ENCODE results near the gene STIM1.
"Not testable (repeated sequence)": the region's sequence is repeated elsewhere in the genome, so short reads cannot be mapped to it uniquely, and the experiment has no call there.

Gene STIM1

GRCh38 chr11:3809624-3809928, 45.9 kb upstream of the STIM1 start:
- H3F3A ChIP-seq (ENCODE audit: insufficient read depth, low read length): no peaks in the 10 kb centered on the region
- H4K20me1 ChIP-seq (ENCODE audit: insufficient read depth, low read length): no peaks in the 10 kb centered on the region
- no peaks in the 10 kb centered on the region for H3K27me3 ChIP-seq (ENCODE audit: insufficient read depth, low read length)
- no peak overlapping the region for H3K4me3 ChIP-seq (ENCODE audit: low read depth, low read length, poor library complexity, severe bottlenecking)
- no peak overlapping the region for H3K4me2 ChIP-seq (ENCODE audit: low read length)
- no peaks in the 10 kb centered on the region for H3K9me3 ChIP-seq (ENCODE audit: low read length)
- peaks cover 5% of the 10 kb centered on the region for H3K4me1 ChIP-seq (ENCODE audit: insufficient read depth, low read length, severe bottlenecking)
- H2AFZ ChIP-seq (ENCODE audit: low read length): no peak overlapping the region
- H3K27ac ChIP-seq (ENCODE audit: low read depth, low read length, poor library complexity, severe bottlenecking): no peak overlapping the region
- peaks cover 7% of the 10 kb centered on the region; the same call in 1 of the 2 replicates for H3K36me3 ChIP-seq (ENCODE audit: insufficient read depth, low read length)
- no peaks in the 10 kb centered on the region for H3K79me2 ChIP-seq (ENCODE audit: insufficient read depth, low read length)
- H3K9ac ChIP-seq (ENCODE audit: low read length): no peak overlapping the region
- no peak for TF ChIP-seq EZH2 (IDR thresholded peaks at IDR 0.05; ENCODE audit: borderline replicate concordance, low read length)
- TF ChIP-seq, protein P1, sequence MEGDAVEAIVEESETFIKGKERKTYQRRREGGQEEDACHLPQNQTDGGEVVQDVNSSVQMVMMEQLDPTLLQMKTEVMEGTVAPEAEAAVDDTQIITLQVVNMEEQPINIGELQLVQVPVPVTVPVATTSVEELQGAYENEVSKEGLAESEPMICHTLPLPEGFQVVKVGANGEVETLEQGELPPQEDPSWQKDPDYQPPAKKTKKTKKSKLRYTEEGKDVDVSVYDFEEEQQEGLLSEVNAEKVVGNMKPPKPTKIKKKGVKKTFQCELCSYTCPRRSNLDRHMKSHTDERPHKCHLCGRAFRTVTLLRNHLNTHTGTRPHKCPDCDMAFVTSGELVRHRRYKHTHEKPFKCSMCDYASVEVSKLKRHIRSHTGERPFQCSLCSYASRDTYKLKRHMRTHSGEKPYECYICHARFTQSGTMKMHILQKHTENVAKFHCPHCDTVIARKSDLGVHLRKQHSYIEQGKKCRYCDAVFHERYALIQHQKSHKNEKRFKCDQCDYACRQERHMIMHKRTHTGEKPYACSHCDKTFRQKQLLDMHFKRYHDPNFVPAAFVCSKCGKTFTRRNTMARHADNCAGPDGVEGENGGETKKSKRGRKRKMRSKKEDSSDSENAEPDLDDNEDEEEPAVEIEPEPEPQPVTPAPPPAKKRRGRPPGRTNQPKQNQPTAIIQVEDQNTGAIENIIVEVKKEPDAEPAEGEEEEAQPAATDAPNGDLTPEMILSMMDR (IDR thresholded peaks at IDR 0.05; ENCODE audit: low read length): no peak
- no peaks in the 10 kb centered on the region for H3K9me2 ChIP-seq (ENCODE audit: low read depth, low read length)

- Histone ChIP-seq H3K27me3 (ENCODE audit: insufficient read depth, low read length) (no peaks in the 10 kb centered on the region), H2AFZ (ENCODE audit: low read length) (no peak overlapping the region), H3K9ac (ENCODE audit: low read length) (no peak overlapping the region), H3K4me2 (ENCODE audit: low read length) (no peak overlapping the region), H3K36me3 (ENCODE audit: insufficient read depth, low read length) (peaks cover 7% of the 10 kb centered on the region; the same call in 1 of the 2 replicates), H3K9me2 (ENCODE audit: low read depth, low read length) (no peaks in the 10 kb centered on the region), H3K27ac (ENCODE audit: low read depth, low read length, poor library complexity, severe bottlenecking) (no peak overlapping the region), H3F3A (ENCODE audit: insufficient read depth, low read length) (no peaks in the 10 kb centered on the region), H3K79me2 (ENCODE audit: insufficient read depth, low read length) (no peaks in the 10 kb centered on the region), H3K4me1 (ENCODE audit: insufficient read depth, low read length, severe bottlenecking) (peaks cover 5% of the 10 kb centered on the region), H3K4me3 (ENCODE audit: low read depth, low read length, poor library complexity, severe bottlenecking) (no peak overlapping the region), H4K20me1 (ENCODE audit: insufficient read depth, low read length) (no peaks in the 10 kb centered on the region), H3K9me3 (ENCODE audit: low read length) (no peaks in the 10 kb centered on the region)
- TF ChIP-seq, protein P1 (IDR thresholded peaks at IDR 0.05; ENCODE audit: low read length): no peak
- no peak for TF ChIP-seq EZH2 (IDR thresholded peaks at IDR 0.05; ENCODE audit: borderline replicate concordance, low read length)
Measured at GRCh38 chr11:3810446-3810845, 45.0 kb upstream of the STIM1 start.

DNA sequence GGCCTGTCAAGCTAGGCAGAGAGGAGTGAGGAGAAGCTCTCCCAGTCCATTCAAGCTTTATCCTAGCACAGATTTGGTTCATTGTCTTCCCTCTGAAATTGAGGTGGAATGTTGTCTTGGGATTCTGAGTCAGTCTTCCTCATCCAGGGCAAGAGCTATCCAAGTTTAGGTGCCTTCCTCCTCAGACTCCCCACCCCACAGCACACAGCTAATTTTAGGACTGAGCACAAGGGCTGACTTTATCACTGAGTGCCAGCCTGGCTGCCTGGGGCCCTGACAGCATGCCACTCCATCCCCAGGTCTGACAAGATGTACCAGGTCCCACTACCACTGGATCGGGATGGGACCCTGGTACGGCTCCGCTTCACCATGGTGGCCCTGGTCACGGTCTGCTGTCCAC, 44.5 kb upstream of the STIM1 start:
- no peak overlapping the region for H3K27ac ChIP-seq (ENCODE audit: low read depth, low read length, poor library complexity, severe bottlenecking)
- H3K4me1 ChIP-seq (ENCODE audit: insufficient read depth, low read length, severe bottlenecking): peaks cover 5% of the 10 kb centered on the region
- H3K27me3 ChIP-seq (ENCODE audit: insufficient read depth, low read length): no peaks in the 10 kb centered on the region
- H3K9ac ChIP-seq (ENCODE audit: low read length): no peak overlapping the region
- no peaks in the 10 kb centered on the region for H3K9me3 ChIP-seq (ENCODE audit: low read length)
- H3K79me2 ChIP-seq (ENCODE audit: insufficient read depth, low read length): no peaks in the 10 kb centered on the region
- H3K4me3 ChIP-seq (ENCODE audit: low read depth, low read length, poor library complexity, severe bottlenecking): no peak overlapping the region
- no peaks in the 10 kb centered on the region for H3K9me2 ChIP-seq (ENCODE audit: low read depth, low read length)
- no peaks in the 10 kb centered on the region for H4K20me1 ChIP-seq (ENCODE audit: insufficient read depth, low read length)
- no peak for TF ChIP-seq EZH2 (IDR thresholded peaks at IDR 0.05; ENCODE audit: borderline replicate concordance, low read length)
- TF ChIP-seq, protein P1 (IDR thresholded peaks at IDR 0.05; ENCODE audit: low read length): no peak
- H3K4me2 ChIP-seq (ENCODE audit: low read length): no peak overlapping the region
- H3F3A ChIP-seq (ENCODE audit: insufficient read depth, low read length): no peaks in the 10 kb centered on the region
- H3K36me3 ChIP-seq (ENCODE audit: insufficient read depth, low read length): peaks cover 7% of the 10 kb centered on the region; the same call in 1 of the 2 replicates
- no peak overlapping the region for H2AFZ ChIP-seq (ENCODE audit: low read length)

- H3F3A ChIP-seq (ENCODE audit: insufficient read depth, low read length); H3K9me2 ChIP-seq (ENCODE audit: low read depth, low read length); H4K20me1 ChIP-seq (ENCODE audit: insufficient read depth, low read length); H3K27ac ChIP-seq (ENCODE audit: low read depth, low read length, poor library complexity, severe bottlenecking); H3K9ac ChIP-seq (ENCODE audit: low read length); H3K4me1 ChIP-seq (ENCODE audit: insufficient read depth, low read length, severe bottlenecking); H3K4me3 ChIP-seq (ENCODE audit: low read depth, low read length, poor library complexity, severe bottlenecking); H3K9me3 ChIP-seq (ENCODE audit: low read length); H2AFZ ChIP-seq (ENCODE audit: low read length); H3K79me2 ChIP-seq (ENCODE audit: insufficient read depth, low read length); H3K4me2 ChIP-seq (ENCODE audit: low read length); H3K27me3 ChIP-seq (ENCODE audit: insufficient read depth, low read length): not testable (repeated sequence)
- peaks cover 11% of the 10 kb centered on the region; the same call in 1 of the 2 replicates for H3K36me3 ChIP-seq (ENCODE audit: insufficient read depth, low read length)
Measured at GRCh38 chr11:3814832-3815231, 40.6 kb upstream of the STIM1 start.

Data from OCI-LY1 (cell line).